ENCODE data around the gene RGL3. TPM values are rescaled to one million over a fixed set of nuclear protein-coding genes. Genes with fewer than 3 reads are reported as not detected.
"Not testable (repeated sequence)": the region's sequence is repeated elsewhere in the genome, so short reads cannot be mapped to it uniquely, and the experiment has no call there.

The RGL3 gene
- total and polyA plus RNA-seq, 5 donors: 14.0 to 25.2 (median 14.8) TPM

DNA sequence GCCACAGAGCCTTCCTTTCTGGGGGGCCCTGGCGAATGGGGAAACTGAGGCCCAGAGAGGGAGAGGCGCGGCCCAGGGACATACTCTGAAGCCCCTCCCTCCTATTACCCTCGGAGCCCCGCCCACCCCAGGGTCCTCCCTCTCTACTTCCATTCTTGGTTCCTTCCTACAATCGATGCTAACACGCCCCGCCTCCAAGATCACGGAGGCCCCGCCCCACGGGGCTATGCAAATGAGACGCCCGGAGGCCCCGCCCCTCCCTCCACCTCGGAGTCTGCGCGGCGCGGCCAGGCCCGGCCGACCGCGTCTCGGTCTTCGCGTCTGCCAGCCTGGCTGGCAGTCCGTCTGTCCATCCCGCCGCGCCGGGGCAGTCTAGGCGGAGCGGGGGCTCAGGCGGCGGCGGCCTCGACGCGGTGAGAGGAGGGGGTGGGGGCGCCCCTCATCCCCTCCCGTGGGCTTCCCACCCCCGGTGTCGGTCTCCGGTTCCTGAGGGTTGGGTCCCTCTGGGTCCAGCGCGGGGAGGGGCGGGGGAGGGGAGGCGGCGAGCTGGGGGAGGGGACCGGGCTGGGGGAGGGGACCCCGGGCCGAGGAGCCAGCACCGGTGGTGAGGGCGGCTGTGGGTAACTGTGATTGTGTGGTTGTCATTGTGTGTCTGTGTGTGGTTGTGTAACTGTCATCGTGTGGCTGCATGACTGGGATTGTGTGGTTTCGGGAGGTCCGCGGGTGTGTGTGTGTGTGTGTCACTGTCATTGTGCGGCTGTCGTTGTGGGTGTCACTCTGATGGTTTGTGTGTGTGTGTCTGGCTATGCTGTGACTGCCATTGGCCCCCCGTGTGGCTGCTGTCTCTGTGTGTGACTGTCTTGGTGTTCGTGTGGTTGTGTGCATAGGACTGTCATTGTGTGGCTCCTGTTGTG, 63.7 kb downstream of the RGL3 start, which contains the start of gene PLPPR2:
TSS of gene PLPPR2 (plus strand) at position 273 of the 914 bp plus-strand sequence. CDS start 2,242 bp downstream, outside the sequence.
- intact Hi-C loops (cut with DNase I): no loop called here
- DNase-seq (peak; percentile 98 to 99 (median 98)), ATAC-seq (peak; percentile 95 to 96)
- H3K9me3 ChIP-seq (ENCODE audit: control insufficient read depth, low read length): no peaks in the 10 kb centered on the region
- H3K4me3 ChIP-seq (ENCODE audit: low read length): peak within 1 kb of the TSS; percentile 83
- 3% methylated on average over 62 of the region's 62 CpGs for WGBS
- no peaks in the 10 kb centered on the region for H3K27me3 ChIP-seq (ENCODE audit: control insufficient read depth, insufficient read depth)
- H3K27ac ChIP-seq (ENCODE audit: low read length): peak within 1 kb of the TSS; percentile 45
- peaks cover 10% of the 10 kb centered on the region for H3K4me1 ChIP-seq (ENCODE audit: control insufficient read depth, insufficient read depth, low read length)

DNA sequence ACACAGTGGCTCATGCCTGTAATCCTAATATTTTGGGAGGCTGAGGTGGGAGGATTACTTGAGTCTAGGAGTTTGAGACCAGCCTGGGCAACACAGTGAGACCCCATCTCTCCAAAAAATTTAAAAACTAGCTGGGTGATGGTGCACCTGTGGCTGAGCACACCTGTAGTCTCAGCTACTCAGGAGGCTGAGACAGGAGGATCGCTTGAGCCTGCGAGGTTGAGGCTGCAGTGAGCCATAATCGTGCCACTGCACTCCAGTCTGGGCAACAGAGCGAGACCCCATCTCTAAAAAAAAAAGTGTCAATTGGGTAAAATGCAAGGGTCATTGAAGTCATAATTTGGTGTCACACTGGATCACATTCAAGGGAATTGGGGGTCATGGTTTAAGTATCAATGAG, 65.0 kb downstream of the RGL3 start:
- H3K4me3 ChIP-seq (ENCODE audit: low read length); intact Hi-C loops (cut with DNase I); H3K4me1 ChIP-seq (ENCODE audit: control insufficient read depth, insufficient read depth, low read length); DNase-seq; H3K27me3 ChIP-seq (ENCODE audit: control insufficient read depth, insufficient read depth); ATAC-seq; H3K27ac ChIP-seq (ENCODE audit: low read length); H3K9me3 ChIP-seq (ENCODE audit: control insufficient read depth, low read length): not testable (repeated sequence)
- 97% methylated on average over 4 of the region's 4 CpGs for WGBS

DNA sequence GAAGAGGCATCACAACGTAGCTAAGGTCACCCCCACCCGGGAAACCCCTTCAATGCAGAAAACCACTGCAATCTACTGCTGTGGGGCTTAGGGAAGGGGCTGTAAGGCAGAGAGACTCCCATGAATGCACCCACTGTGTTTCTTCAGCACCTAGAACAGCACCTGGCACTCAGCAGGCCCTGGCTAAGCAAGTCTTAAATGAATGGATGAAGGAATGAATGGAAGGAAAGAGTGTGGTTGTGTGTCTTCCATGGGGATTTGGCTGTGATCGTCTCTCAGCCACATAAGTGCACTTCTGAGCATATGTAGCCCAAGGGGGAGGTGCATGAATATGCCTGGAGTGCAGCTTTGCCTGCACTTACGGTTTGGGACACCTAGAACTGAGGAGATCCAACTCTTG, 69.9 kb downstream of the RGL3 start:
- H3K4me1 ChIP-seq (ENCODE audit: control insufficient read depth, insufficient read depth, low read length): peaks cover 7% of the 10 kb centered on the region
- 94% methylated on average over 4 of the region's 4 CpGs for WGBS
- H3K27me3 ChIP-seq (ENCODE audit: control insufficient read depth, insufficient read depth): no peaks in the 10 kb centered on the region
- H3K9me3 ChIP-seq (ENCODE audit: control insufficient read depth, low read length): no peaks in the 10 kb centered on the region
- no peak for ATAC-seq
- no peak for DNase-seq
- no peak overlapping the region for H3K27ac ChIP-seq (ENCODE audit: low read length)
- H3K4me3 ChIP-seq (ENCODE audit: low read length): no peak overlapping the region
- intact Hi-C loops (cut with DNase I): no loop called here

DNA sequence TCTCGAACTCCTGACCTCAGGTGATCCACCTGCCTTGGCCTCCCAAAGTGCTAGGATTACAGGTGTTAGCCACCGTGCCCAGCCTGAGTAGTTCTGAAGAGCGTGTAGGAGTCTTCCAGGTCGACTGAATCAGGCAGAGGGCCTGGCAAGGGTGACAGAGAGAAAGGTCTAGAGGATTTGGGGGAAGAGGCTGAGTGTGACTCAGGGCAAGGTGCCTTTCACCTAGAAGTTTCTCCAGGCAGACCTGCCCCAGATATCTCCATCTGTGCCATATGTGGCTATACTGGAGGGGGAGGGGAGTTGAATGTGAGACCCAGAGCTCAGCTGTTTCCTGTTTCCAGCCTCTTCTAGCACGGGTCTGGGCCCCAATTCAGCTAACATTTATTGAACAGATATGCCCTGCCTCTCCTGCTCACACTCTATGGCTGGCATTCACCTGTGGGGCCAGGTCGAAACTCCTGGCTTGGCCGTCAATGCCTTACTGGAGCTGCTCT, 71.5 kb downstream of the RGL3 start:
- Histone ChIP-seq H3K27me3 (ENCODE audit: control insufficient read depth, insufficient read depth) (no peaks in the 10 kb centered on the region), H3K4me1 (ENCODE audit: control insufficient read depth, insufficient read depth, low read length) (peaks cover 7% of the 10 kb centered on the region), H3K27ac (ENCODE audit: low read length) (no peak overlapping the region), H3K4me3 (ENCODE audit: low read length) (no peak overlapping the region), H3K9me3 (ENCODE audit: control insufficient read depth, low read length) (no peaks in the 10 kb centered on the region)
- DNase-seq (no peak), ATAC-seq (no peak)
- intact Hi-C loops (cut with DNase I): no loop called here
- 79% methylated on average over 7 of the region's 7 CpGs for WGBS

DNA sequence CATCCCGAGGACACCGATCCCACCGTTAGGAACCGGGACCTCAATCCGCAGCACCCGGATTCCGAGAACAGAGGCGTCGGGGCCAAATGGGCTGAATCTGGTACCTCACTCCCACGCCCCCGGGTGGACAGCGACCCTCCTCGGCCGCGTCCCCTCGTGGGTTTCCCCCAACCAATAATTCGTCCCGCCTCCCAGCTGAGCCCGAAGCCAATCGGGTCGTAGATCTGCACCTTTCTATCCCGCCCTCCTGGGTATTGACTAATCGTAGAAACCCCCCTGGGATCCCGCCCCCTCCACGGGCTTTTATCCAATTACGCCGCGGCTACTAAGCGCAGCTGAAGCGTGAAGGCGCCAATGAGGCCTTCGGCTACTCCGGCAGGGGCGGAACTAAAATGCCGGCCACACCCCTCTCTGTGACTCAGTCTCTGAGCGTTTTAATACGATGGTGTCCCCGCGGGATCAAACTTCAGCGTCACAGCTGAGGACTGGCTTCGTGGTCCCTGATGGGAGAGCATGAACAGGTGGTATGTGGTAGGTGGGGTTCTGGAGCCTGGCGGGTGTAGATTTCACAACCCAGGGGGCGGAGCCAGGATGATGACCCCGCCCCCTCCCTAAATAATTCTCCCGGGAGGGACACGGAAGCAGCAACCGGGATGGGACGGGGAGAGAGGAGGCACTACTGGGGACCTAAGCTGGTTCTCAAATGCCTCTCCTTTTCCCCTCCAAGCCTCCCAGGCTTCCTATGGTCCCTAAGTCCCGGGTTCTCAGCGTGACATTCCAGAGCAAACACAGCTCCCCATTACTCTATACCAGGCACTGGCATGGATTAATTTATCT, 72.8 kb downstream of the RGL3 start, which contains the start of the genes CCDC159 and TMEM205:
TSS of gene CCDC159 (plus strand) at position 416 of the 837 bp plus-strand sequence. CDS start at position 504, 88 bp downstream.
TSS of gene TMEM205 (minus strand) at position 165 of the 837 bp plus-strand sequence. CDS start 649 bp downstream, outside the sequence.
- H3K27me3 ChIP-seq (ENCODE audit: control insufficient read depth, insufficient read depth): no peaks in the 10 kb centered on the region
- ATAC-seq (peak; percentile 95), DNase-seq (peak; percentile 99)
- no peaks in the 10 kb centered on the region for H3K9me3 ChIP-seq (ENCODE audit: control insufficient read depth, low read length)
- intact Hi-C loops (cut with DNase I): no loop called here
- peak within 1 kb of the TSS; percentile 87 for H3K27ac ChIP-seq (ENCODE audit: low read length)
- H3K4me3 ChIP-seq (ENCODE audit: low read length): peak within 1 kb of the TSS; percentile 68
- under 1% methylated on average over 50 of the region's 50 CpGs for WGBS
- peaks cover 7% of the 10 kb centered on the region for H3K4me1 ChIP-seq (ENCODE audit: control insufficient read depth, insufficient read depth, low read length)

DNA sequence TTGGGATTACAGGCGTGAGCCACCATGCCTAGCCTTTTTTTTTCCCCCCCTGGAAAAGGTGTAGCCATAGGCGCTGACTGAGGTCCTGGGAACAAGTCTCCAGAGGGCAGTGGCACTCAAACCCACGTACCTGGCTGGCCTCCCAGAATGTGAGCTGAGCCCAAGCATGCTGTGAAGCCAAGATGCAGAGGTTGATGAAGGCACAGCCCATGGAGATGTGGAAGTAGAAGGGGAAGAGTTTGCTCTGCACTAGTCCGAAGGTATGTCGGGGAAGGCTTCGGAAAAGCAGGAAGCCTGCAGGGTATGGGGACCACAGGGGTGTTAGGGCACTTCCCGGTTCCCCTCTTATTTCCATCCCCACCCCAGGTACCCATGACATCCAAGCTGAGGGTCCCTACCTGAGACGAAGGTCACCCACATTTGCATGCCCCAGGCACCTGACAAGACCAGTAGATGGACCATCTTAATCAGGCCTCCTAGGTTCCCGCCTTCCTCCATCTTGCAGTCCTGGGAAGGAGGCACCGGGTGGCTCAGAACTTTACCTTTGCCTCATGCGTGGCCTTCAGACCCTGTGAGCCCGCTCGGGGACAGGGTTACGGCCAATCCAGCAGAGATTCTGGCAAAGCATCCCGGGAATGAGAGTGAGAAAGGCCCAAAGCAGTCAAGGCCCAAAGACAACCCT, 73.9 kb downstream of the RGL3 start:
- Histone ChIP-seq H3K27ac (ENCODE audit: low read length) (peak overlapping the region; percentile 33), H3K4me1 (ENCODE audit: control insufficient read depth, insufficient read depth, low read length) (peaks cover 7% of the 10 kb centered on the region), H3K27me3 (ENCODE audit: control insufficient read depth, insufficient read depth) (no peaks in the 10 kb centered on the region), H3K4me3 (ENCODE audit: low read length) (peak overlapping the region; percentile 68), H3K9me3 (ENCODE audit: control insufficient read depth, low read length) (no peaks in the 10 kb centered on the region)
- 50% methylated on average over 15 of the region's 15 CpGs for WGBS
- intact Hi-C loops (cut with DNase I): no loop called here
- ATAC-seq (peak in 1 of 2 donors; percentile 1), DNase-seq (no peak)

Other genes with a start within 250 kb of the RGL3 start
- gene KANK2, start 221.8 kb downstream of the RGL3 start, total RNA-seq: 100 to 1,000 TPM; 244 to 324 (median 295) TPM
- 259 TPM for gene KANK2, start 221.8 kb downstream of the RGL3 start, polyA plus RNA-seq
- under 1 TPM in 3 of 4 donors, not detected in 1; 0.47 to 0.84 (median 0.51) TPM for gene ANGPTL8, start 179.7 kb downstream of the RGL3 start, total RNA-seq
- 4.8 TPM for gene ANGPTL8, start 179.7 kb downstream of the RGL3 start, polyA plus RNA-seq
- gene DOCK6, start 156.8 kb downstream of the RGL3 start, total RNA-seq: 10 to 100 TPM; 35.0 to 68.5 (median 36.3) TPM
- 23.8 TPM for gene DOCK6, start 156.8 kb downstream of the RGL3 start, polyA plus RNA-seq
- not detected for gene TSPAN16, start 123.2 kb downstream of the RGL3 start, total RNA-seq
- not detected for gene TSPAN16, start 123.2 kb downstream of the RGL3 start, polyA plus RNA-seq
- 10 to 100 TPM; 12.2 to 12.7 (median 12.3) TPM for gene RAB3D, start 79.7 kb downstream of the RGL3 start, total RNA-seq
- gene RAB3D, start 79.7 kb downstream of the RGL3 start, polyA plus RNA-seq: 4.1 TPM
- gene TMEM205, start 73.0 kb downstream of the RGL3 start, total RNA-seq: 100 to 1,000 TPM in 2 of 4 donors, 10 to 100 TPM in 2; 92.9 to 105 (median 98.1) TPM
- 149 TPM for gene TMEM205, start 73.0 kb downstream of the RGL3 start, polyA plus RNA-seq
- gene CCDC159, start 72.8 kb downstream of the RGL3 start, total RNA-seq: 10 to 100 TPM; 16.7 to 26.5 (median 24.9) TPM
- 34.2 TPM for gene CCDC159, start 72.8 kb downstream of the RGL3 start, polyA plus RNA-seq
- 10 to 100 TPM; 23.2 to 32.1 (median 26.3) TPM for gene PLPPR2, start 63.9 kb downstream of the RGL3 start, total RNA-seq
- gene PLPPR2, start 63.9 kb downstream of the RGL3 start, polyA plus RNA-seq: 19.7 TPM
- gene SWSAP1, start 44.6 kb downstream of the RGL3 start, total RNA-seq: 1 to 10 TPM; 1.0 to 1.9 (median 1.3) TPM
- gene SWSAP1, start 44.6 kb downstream of the RGL3 start, polyA plus RNA-seq: 1.9 TPM
- gene EPOR, start 35.0 kb downstream of the RGL3 start, total RNA-seq: 10 to 100 TPM in 3 of 4 donors, 1 to 10 TPM in 1; 8.5 to 12.6 (median 11.5) TPM
- gene EPOR, start 35.0 kb downstream of the RGL3 start, polyA plus RNA-seq: 10.3 TPM
- 1 to 10 TPM; 1.0 to 1.2 (median 1.0) TPM for gene ODAD3, start 15.8 kb upstream of the RGL3 start, total RNA-seq
- 1.1 TPM for gene ODAD3, start 15.8 kb upstream of the RGL3 start, polyA plus RNA-seq
- 100 to 1,000 TPM; 125 to 158 (median 137) TPM for gene PRKCSH, start 16.3 kb upstream of the RGL3 start, total RNA-seq
- 80.1 TPM for gene PRKCSH, start 16.3 kb upstream of the RGL3 start, polyA plus RNA-seq
- gene ELAVL3, start 61.7 kb upstream of the RGL3 start, total RNA-seq: not detected
- gene ELAVL3, start 61.7 kb upstream of the RGL3 start, polyA plus RNA-seq: 0.14 TPM
- 1 to 10 TPM; 3.1 to 5.4 (median 4.4) TPM for gene ZNF653, start 86.5 kb upstream of the RGL3 start, total RNA-seq
- gene ZNF653, start 86.5 kb upstream of the RGL3 start, polyA plus RNA-seq: 4.5 TPM
- gene ECSIT, start 109.8 kb upstream of the RGL3 start, total RNA-seq: 100 to 1,000 TPM in 2 of 4 donors, 10 to 100 TPM in 2; 88.1 to 126 (median 105) TPM
- gene ECSIT, start 109.8 kb upstream of the RGL3 start, polyA plus RNA-seq: 133 TPM
- gene CNN1, start 119.5 kb upstream of the RGL3 start, total RNA-seq: 100 to 1,000 TPM; 150 to 246 (median 173) TPM
- gene CNN1, start 119.5 kb upstream of the RGL3 start, polyA plus RNA-seq: 298 TPM
- gene ELOF1, start 139.9 kb upstream of the RGL3 start, total RNA-seq: 10 to 100 TPM; 35.2 to 47.4 (median 41.0) TPM
- 54.9 TPM for gene ELOF1, start 139.9 kb upstream of the RGL3 start, polyA plus RNA-seq
- 1 to 10 TPM; 2.9 to 8.4 (median 6.1) TPM for gene ACP5, start 158.3 kb upstream of the RGL3 start, total RNA-seq
- 3.8 TPM for gene ACP5, start 158.3 kb upstream of the RGL3 start, polyA plus RNA-seq
- 1 to 10 TPM; 6.4 to 7.3 (median 7.0) TPM for gene ZNF627, start 178.2 kb upstream of the RGL3 start, total RNA-seq
- gene ZNF627, start 178.2 kb upstream of the RGL3 start, polyA plus RNA-seq: 4.2 TPM

Measured in right cardiac atrium (tissue), 5 donors.